Upper lobe of right lung (tissue), 1 donor: ENCODE results near the gene TCF7L1. TPM values are rescaled to one million over a fixed set of nuclear protein-coding genes. Genes with fewer than 3 reads are reported as not detected.
"Not testable (repeated sequence)": the region's sequence is repeated elsewhere in the genome, so short reads cannot be mapped to it uniquely, and the experiment has no call there.

ENCODE experiments used
- ATAC-seq: fragments of 200-7000 bp; cut with Tn5 transposase; one replicate; pipeline ENCODE4 v1.9.1; 2020; ENCODE audit warnings: mild to moderate bottlenecking, moderate library complexity
- DNase-seq: peaks from one replicate; pipeline ENCODE4 v3.0.0-alpha.2; 2020
- H3K27ac ChIP-seq: fragments of 200-600 bp; one replicate; pipeline ENCODE4 v1.8.0; 2022
- H3K27me3 ChIP-seq: fragments of 200-600 bp; one replicate; pipeline ENCODE4 v1.8.0; 2022; ENCODE audit warnings: mild to moderate bottlenecking
- H3K36me3 ChIP-seq: fragments of 200-600 bp; one replicate; pipeline ENCODE4 v1.8.0; 2022
- H3K4me1 ChIP-seq: fragments of 200-600 bp; one replicate; pipeline ENCODE4 v1.8.0; 2022
- H3K4me3 ChIP-seq: fragments of 200-600 bp; one replicate; pipeline ENCODE4 v1.8.0; 2022; ENCODE audit warnings: mild to moderate bottlenecking
- H3K9me3 ChIP-seq: fragments of 200-600 bp; one replicate; pipeline ENCODE4 v1.8.0; 2022
- intact Hi-C: fragments of 100-400 bp; cut with DNase I; formaldehyde crosslinking; loops from one replicate; pipeline ENCODE4 v1.11.0; 2022
- total RNA-seq: library from RNA; stranded (reverse); fragmentation: NEBNext Ultra II Directional; extraction: Animal tissue kit (Norgen Biotek cat#: 25700); gene quantifications from one replicate; pipeline ENCODE4 v1.2.1, GENCODE V29; 2021
- TF ChIP-seq, protein P1 (sequence below): fragments of 200-600 bp; IDR thresholded peaks from one replicate; pipeline ENCODE4 v1.8.0; 2022; ENCODE audit warnings: antibody characterized with exemption
- donor health status: DM: no; HTN: yes; CAD: no; lungs with severe emphysema.

The TCF7L1 gene
- total RNA-seq, 1 donor from 2014 or later: 21.1 TPM

DNA sequence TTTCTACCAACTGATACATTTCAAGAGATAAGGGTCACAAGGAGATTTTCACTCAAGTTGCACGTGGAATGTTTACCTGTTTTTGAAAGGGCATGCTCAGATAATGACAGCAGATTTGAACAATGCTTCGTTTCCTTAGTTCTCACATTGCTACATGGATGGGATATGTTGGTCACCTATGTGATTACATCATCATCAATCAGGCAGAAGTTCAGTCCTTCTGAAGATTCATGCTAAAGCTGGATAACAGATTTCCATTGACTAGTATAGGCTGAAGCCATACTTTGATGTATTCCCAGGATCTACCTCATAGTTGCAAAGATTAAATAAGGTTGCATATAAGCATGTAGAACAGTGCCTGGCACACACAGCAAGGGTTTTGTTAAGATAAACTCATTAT lies 19.7 kb downstream of the TCF7L1 start:
- H3K9me3 ChIP-seq: no peaks in the 10 kb centered on the region
- DNase-seq (no peak), ATAC-seq (no peak)
- no peaks in the 10 kb centered on the region for H3K27me3 ChIP-seq
- H3K4me3 ChIP-seq: no peak overlapping the region
- H3K36me3 ChIP-seq: no peaks in the 10 kb centered on the region
- TF ChIP-seq, protein P1, sequence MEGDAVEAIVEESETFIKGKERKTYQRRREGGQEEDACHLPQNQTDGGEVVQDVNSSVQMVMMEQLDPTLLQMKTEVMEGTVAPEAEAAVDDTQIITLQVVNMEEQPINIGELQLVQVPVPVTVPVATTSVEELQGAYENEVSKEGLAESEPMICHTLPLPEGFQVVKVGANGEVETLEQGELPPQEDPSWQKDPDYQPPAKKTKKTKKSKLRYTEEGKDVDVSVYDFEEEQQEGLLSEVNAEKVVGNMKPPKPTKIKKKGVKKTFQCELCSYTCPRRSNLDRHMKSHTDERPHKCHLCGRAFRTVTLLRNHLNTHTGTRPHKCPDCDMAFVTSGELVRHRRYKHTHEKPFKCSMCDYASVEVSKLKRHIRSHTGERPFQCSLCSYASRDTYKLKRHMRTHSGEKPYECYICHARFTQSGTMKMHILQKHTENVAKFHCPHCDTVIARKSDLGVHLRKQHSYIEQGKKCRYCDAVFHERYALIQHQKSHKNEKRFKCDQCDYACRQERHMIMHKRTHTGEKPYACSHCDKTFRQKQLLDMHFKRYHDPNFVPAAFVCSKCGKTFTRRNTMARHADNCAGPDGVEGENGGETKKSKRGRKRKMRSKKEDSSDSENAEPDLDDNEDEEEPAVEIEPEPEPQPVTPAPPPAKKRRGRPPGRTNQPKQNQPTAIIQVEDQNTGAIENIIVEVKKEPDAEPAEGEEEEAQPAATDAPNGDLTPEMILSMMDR: no peak
- peaks cover 30% of the 10 kb centered on the region for H3K4me1 ChIP-seq
- H3K27ac ChIP-seq: no peak overlapping the region
- intact Hi-C loops: no loop called here

DNA sequence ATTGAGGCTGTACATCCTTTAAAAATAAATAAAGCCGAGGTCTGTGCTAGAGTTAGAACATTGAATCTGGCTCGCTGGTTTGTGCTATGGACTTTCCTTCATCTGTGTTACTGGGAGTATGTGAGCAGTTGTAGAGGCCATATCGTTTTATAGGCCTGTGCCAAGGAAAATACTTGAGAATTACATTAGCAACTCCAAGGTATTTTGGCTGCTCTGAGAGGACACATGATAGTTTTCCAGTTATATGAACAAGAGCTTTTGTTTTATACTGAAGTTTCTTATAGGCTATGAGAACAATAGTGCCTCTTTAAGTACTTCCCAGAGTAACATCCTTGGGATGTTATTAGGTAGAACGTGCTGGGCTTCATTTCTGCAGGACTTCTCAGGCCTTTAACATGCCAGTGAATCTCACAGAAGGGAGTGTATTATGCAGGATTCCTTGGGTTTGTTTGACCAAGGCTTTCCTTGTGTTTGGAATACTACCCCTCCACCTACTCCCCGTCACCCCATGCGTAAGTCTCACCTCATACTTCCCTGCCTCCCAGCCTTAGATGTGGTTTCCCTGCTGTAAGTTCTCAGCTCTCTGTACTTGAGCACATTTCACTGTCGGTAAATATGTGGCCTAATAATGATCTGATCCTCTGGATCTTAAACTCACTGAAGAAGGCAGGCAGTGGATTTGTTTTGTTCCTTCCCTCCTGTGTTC lies 21.0 kb downstream of the TCF7L1 start:
- TF ChIP-seq, protein P1: no peak
- peaks cover 42% of the 10 kb centered on the region for H3K4me1 ChIP-seq
- H3K4me3 ChIP-seq: no peak overlapping the region
- no peaks in the 10 kb centered on the region for H3K36me3 ChIP-seq
- H3K27ac ChIP-seq: peak overlapping the region; percentile 14
- peak; percentile 76 for ATAC-seq
- no peak for DNase-seq
- no peaks in the 10 kb centered on the region for H3K27me3 ChIP-seq
- H3K9me3 ChIP-seq: no peaks in the 10 kb centered on the region
- intact Hi-C loops: no loop called here

DNA sequence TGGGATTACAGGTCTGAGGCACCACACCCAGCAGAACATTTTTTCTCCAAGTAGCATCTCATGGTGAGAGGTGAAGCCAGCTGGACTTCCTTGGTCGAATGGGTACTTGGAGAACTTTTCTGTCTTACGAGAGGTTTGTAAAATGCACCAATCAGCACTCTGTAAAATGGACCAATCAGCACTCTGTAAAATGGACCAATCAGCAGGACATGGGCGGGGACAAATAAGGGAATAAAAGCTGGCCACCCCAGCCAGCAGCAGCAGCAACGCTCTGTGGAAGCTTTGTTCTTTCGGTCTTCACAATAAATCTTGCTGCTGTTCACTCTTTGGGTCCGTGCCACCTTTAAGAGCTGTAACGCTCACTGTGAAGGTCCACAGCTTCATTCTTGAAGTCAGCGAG lies 21.9 kb downstream of the TCF7L1 start:
- H3K4me3 ChIP-seq, DNase-seq, intact Hi-C loops, H3K27me3 ChIP-seq, H3K36me3 ChIP-seq, ATAC-seq, H3K9me3 ChIP-seq: not testable (repeated sequence)
- Histone ChIP-seq H3K27ac (peak overlapping the region; percentile 14), H3K4me1 (peaks cover 51% of the 10 kb centered on the region)

- Histone ChIP-seq H3K9me3 (no peaks in the 10 kb centered on the region), H3K27me3 (no peaks in the 10 kb centered on the region), H3K4me1 (peaks cover 51% of the 10 kb centered on the region), H3K36me3 (no peaks in the 10 kb centered on the region), H3K27ac (no peak overlapping the region), H3K4me3 (no peak overlapping the region)
- intact Hi-C loops: no loop called here
- TF ChIP-seq, protein P1: no peak
- ATAC-seq: no peak
- no peak for DNase-seq
These were observed 23.0 kb downstream of the TCF7L1 start for GRCh38 chr2:85156153-85156552.

- TF ChIP-seq, protein P1: no peak
- ATAC-seq: no peak
- Histone ChIP-seq H3K4me1 (peaks cover 55% of the 10 kb centered on the region), H3K4me3 (no peak overlapping the region), H3K9me3 (no peaks in the 10 kb centered on the region), H3K27me3 (no peaks in the 10 kb centered on the region), H3K36me3 (no peaks in the 10 kb centered on the region), H3K27ac (no peak overlapping the region)
- intact Hi-C loops: no loop called here
- no peak for DNase-seq
These were observed 23.4 kb downstream of the TCF7L1 start for GRCh38 chr2:85156619-85157018.

- H3K4me1 ChIP-seq: peaks cover 61% of the 10 kb centered on the region
- H3K9me3 ChIP-seq: no peaks in the 10 kb centered on the region
- no peak overlapping the region for H3K27ac ChIP-seq
- no peak overlapping the region for H3K4me3 ChIP-seq
- ATAC-seq (no peak), DNase-seq (no peak)
- intact Hi-C loops: no loop called here
- no peaks in the 10 kb centered on the region for H3K27me3 ChIP-seq
- TF ChIP-seq, protein P1: no peak
- no peaks in the 10 kb centered on the region for H3K36me3 ChIP-seq
These were observed 24.2 kb downstream of the TCF7L1 start for GRCh38 chr2:85157345-85157744.
